IMR-90 (cell line): ENCODE results near the gene MTUS2. TPM values are rescaled to one million over a fixed set of nuclear protein-coding genes. Genes with fewer than 3 reads are reported as not detected.

Experiments
- ATAC-seq: fragments of 200-7000 bp; cut with Tn5 transposase; 2 replicates; pipeline ENCODE4 v1.9.1; 2020; ENCODE audit warnings: low read depth, mild to moderate bottlenecking, moderate library complexity
- BruUV-seq: library from RNA; stranded (reverse); fragments of 400-500 nt; replicated peaks from 2 replicates; lab custom pipeline; 2021; lab: Mats Ljungman, UMichigan
- CTCF ChIA-PET: fragments of 300-600 bp; formaldehyde crosslinking; extraction: SDS; loops from one replicate; lab custom pipeline; 2021; ENCODE audit warnings: antibody characterized with exemption; lab: Yijun Ruan, JAX
- POLR2A ChIA-PET: fragments of 300-600 bp; sonication (Branson Sonifier 250); formaldehyde crosslinking; loops from one replicate; lab custom pipeline; 2022; ENCODE audit warnings: antibody characterized with exemption; ENCODE audit not compliant: unreplicated experiment; lab: Charles Lee
- DNase-seq: peaks from one replicate; pipeline ENCODE4 v3.0.0; 2013
- H2AFZ ChIP-seq: replicated peaks from 2 replicates; pipeline ENCODE3; 2013; ENCODE audit warnings: low read length, mild to moderate bottlenecking; ENCODE audit not compliant: poor library complexity
- H2AK5ac ChIP-seq: 2 replicates; pipeline ENCODE4 v1.6.1; 2013; ENCODE audit warnings: low read depth, low read length, inconsistent platforms
- H2AK9ac ChIP-seq: replicated peaks from 2 replicates; pipeline ENCODE3; 2013; ENCODE audit warnings: mild to moderate bottlenecking, low read depth, low read length, moderate library complexity; ENCODE audit not compliant: poor library complexity
- H2BK120ac ChIP-seq: 2 replicates; pipeline ENCODE4 v1.6.1; 2013; ENCODE audit warnings: low read depth, low read length, inconsistent platforms
- H2BK15ac ChIP-seq: 3 replicates; pipeline ENCODE4 v1.6.1; 2013; ENCODE audit warnings: low read depth, low read length, inconsistent platforms
- H2BK20ac ChIP-seq: 2 replicates; pipeline ENCODE4 v1.6.1; 2013; ENCODE audit warnings: low read depth, mild to moderate bottlenecking, inconsistent platforms, low read length, moderate library complexity
- H2BK5ac ChIP-seq: 2 replicates; pipeline ENCODE4 v1.6.1; 2013; ENCODE audit warnings: mild to moderate bottlenecking, low read depth, low read length, inconsistent platforms; ENCODE audit not compliant: poor library complexity, severe bottlenecking
- H3K14ac ChIP-seq: replicated peaks from 2 replicates; pipeline ENCODE4 v1.6.1; 2013; ENCODE audit warnings: low read depth, low read length, inconsistent platforms
- H3K18ac ChIP-seq: 2 replicates; pipeline ENCODE4 v1.6.1; 2013; ENCODE audit warnings: low read depth, low read length, control low read depth
- H3K23ac ChIP-seq: 2 replicates; pipeline ENCODE4 v1.6.1; 2013; ENCODE audit warnings: low read depth, low read length, inconsistent platforms
- H3K27ac ChIP-seq: 2 replicates; pipeline ENCODE4 v1.5.1; 2013; ENCODE audit warnings: mild to moderate bottlenecking, control low read depth, low read length; ENCODE audit not compliant: insufficient read depth
- H3K27me3 ChIP-seq: 2 replicates; pipeline ENCODE4 v1.6.1; 2013; ENCODE audit warnings: low read length; ENCODE audit not compliant: control insufficient read depth, insufficient read depth
- H3K36me3 ChIP-seq: 2 replicates; pipeline ENCODE4 v1.6.1; 2013; ENCODE audit warnings: low read length, mixed read lengths; ENCODE audit not compliant: control insufficient read depth, insufficient read depth
- H3K4ac ChIP-seq: 2 replicates; pipeline ENCODE4 v1.6.1; 2013; ENCODE audit warnings: low read depth, low read length, inconsistent platforms
- H3K4me1 ChIP-seq: 2 replicates; pipeline ENCODE4 v1.6.1; 2013; ENCODE audit warnings: low read length, mixed read lengths; ENCODE audit not compliant: control insufficient read depth, insufficient read depth
- H3K4me2 ChIP-seq: 2 replicates; pipeline ENCODE4 v1.6.1; 2013; ENCODE audit warnings: low read depth, mild to moderate bottlenecking, control low read depth, low read length, moderate library complexity
- H3K4me3 ChIP-seq: 2 replicates; pipeline ENCODE4 v1.5.1; 2013; ENCODE audit warnings: low read depth, mild to moderate bottlenecking, control low read depth, low read length, moderate library complexity; ENCODE audit not compliant: insufficient read depth
- H3K56ac ChIP-seq: 2 replicates; pipeline ENCODE4 v1.6.1; 2013; ENCODE audit warnings: low read length, inconsistent platforms; ENCODE audit not compliant: insufficient read depth; ENCODE audit errors: extremely low read depth
- H3K79me1 ChIP-seq, 2 experiments: 2 replicates each; pipeline ENCODE4 v1.6.1; 2013; ENCODE audit warnings: low read length in 2 of 2, inconsistent platforms in 1 of 2, low read depth in 1 of 2
- H3K9ac ChIP-seq: 2 replicates; pipeline ENCODE4 v1.6.1; 2013; ENCODE audit warnings: low read depth, low read length, control low read depth
- H3K9me1 ChIP-seq: 2 replicates; pipeline ENCODE4 v1.6.1; 2013; ENCODE audit warnings: low read length, inconsistent platforms; ENCODE audit not compliant: insufficient read depth
- H3K9me3 ChIP-seq: 2 replicates; pipeline ENCODE4 v1.6.1; 2013; ENCODE audit warnings: low read length; ENCODE audit not compliant: control insufficient read depth, insufficient read depth
- H4K20me1 ChIP-seq: 2 replicates; pipeline ENCODE4 v1.6.1; 2013; ENCODE audit warnings: low read length, inconsistent platforms; ENCODE audit not compliant: insufficient read depth
- H4K5ac ChIP-seq: 2 replicates; pipeline ENCODE4 v1.6.1; 2013; ENCODE audit warnings: mild to moderate bottlenecking, low read depth, low read length, control low read depth
- H4K8ac ChIP-seq, 2 experiments: 2 replicates each; pipeline ENCODE4 v1.6.1; 2013; ENCODE audit warnings: low read depth in 2 of 2, low read length in 2 of 2, control low read depth in 1 of 2, inconsistent platforms in 1 of 2
- H4K91ac ChIP-seq: 2 replicates; pipeline ENCODE4 v1.6.1; 2013; ENCODE audit warnings: low read depth, low read length, inconsistent platforms; ENCODE audit not compliant: insufficient read depth
- CEBPB ChIP-seq: IDR thresholded peaks from 2 replicates; pipeline ENCODE4 v1.6.1; 2012; ENCODE audit warnings: low read depth, low read length, improper control_type of control experiment
- SMC3 ChIP-seq: fragments of 150-350 bp; IDR thresholded peaks from 2 replicates; pipeline ENCODE4 v1.6.1; 2016; ENCODE audit warnings: low read depth, mild to moderate bottlenecking, antibody characterized with exemption, low read length, moderate library complexity
- WGBS, 2 experiments: methylation state at CpG; one replicate each; pipeline versions ENCODE4 v1.1.5 to v1.1.7; 2013; ENCODE audit warnings: missing lambda C conversion rate in 2 of 2; ENCODE audit not compliant: insufficient read length in 1 of 2; ENCODE audit errors: extremely low coverage in 2 of 2; 5-methylcytosine and 5-hydroxymethylcytosine counted together
- dilution Hi-C: fragments of 300-500 bp; cut with HindIII; formaldehyde crosslinking; loops from one replicate; pipeline ENCODE4 v1.14.3; 2018; ENCODE audit warnings: low sequenced_read_pairs; ENCODE audit not compliant: unreplicated experiment
- in situ Hi-C: fragments of 300-500 bp; cut with MboI; formaldehyde crosslinking; loops from 3 replicates; pipeline ENCODE4 v1.14.3; 2019; ENCODE audit warnings: low sequenced_read_pairs, inconsistent platforms, mixed read lengths
- intact Hi-C: fragments of 100-400 bp; cut with micrococcal nuclease; formaldehyde crosslinking; loops from 2 replicates; pipeline ENCODE4 v1.10.0; 2022
- polyA plus RNA-seq, 3 experiments: library from polyadenylated mRNA; depleted of rRNA; stranded (reverse); fragments of >200 nt; gene quantifications; 2 replicates each; pipeline ENCODE4 v1.2.3, GENCODE V29; 2012; ENCODE audit warnings: low replicate concordance in 1 of 3
- total RNA-seq: library from RNA; depleted of rRNA; stranded (reverse); fragments of >200 nt; gene quantifications from 2 replicates; pipeline ENCODE4 v1.2.3, GENCODE V29; 2012

The MTUS2 gene
- total and polyA plus RNA-seq, 2 of the 4 experiments (the other 2 are of a cell fraction): under 0.01 to 0.02 TPM

GRCh38 chr13:28794396-28794795 is 25.7 kb upstream of the MTUS2 start:
- ATAC-seq: no peak

More at GRCh38 chr13:28794396-28794795, 25.7 kb upstream of the MTUS2 start:
- H3K14ac ChIP-seq: no peak overlapping the region
- H2BK5ac ChIP-seq: no peak overlapping the region
- no peak overlapping the region for H4K8ac ChIP-seq
- no peak for DNase-seq
- H2AFZ ChIP-seq: no peak overlapping the region
- no peaks in the 10 kb centered on the region for H3K79me1 ChIP-seq
- 0 out of 2 replicates have a peak, but pooled peaks have one; percentile 20 for TF ChIP-seq CEBPB
- no peak for TF ChIP-seq SMC3
- intact Hi-C loops (loop anchor here (5.0 to 10.0 kb wide), 2 partner anchors 42 to 260 kb away; no protein-coding TSS in a partner anchor), dilution Hi-C loops (no loop called here), in situ Hi-C loops (loop anchor here (10.0 kb wide), 1 partner anchor 470 kb away; no protein-coding TSS in a partner anchor)
- POLR2A ChIA-PET: no interaction called here
- no peak overlapping the region for H4K5ac ChIP-seq
- H3K4ac ChIP-seq: no peak overlapping the region
- H4K20me1 ChIP-seq: no peaks in the 10 kb centered on the region
- H2AK9ac ChIP-seq: no peak overlapping the region
- no peak overlapping the region for H2BK20ac ChIP-seq
- no peak overlapping the region for H3K18ac ChIP-seq
- no peak overlapping the region for H3K56ac ChIP-seq
- H3K27me3 ChIP-seq: peaks cover 14% of the 10 kb centered on the region
- H2BK120ac ChIP-seq: no peak overlapping the region
- no peak overlapping the region for H3K4me2 ChIP-seq
- H4K91ac ChIP-seq: no peak overlapping the region
- H3K36me3 ChIP-seq: no peaks in the 10 kb centered on the region
- H3K4me3 ChIP-seq: no peak overlapping the region
- H3K4me1 ChIP-seq: no peaks in the 10 kb centered on the region
- no peaks in the 10 kb centered on the region for H3K9me1 ChIP-seq
- H3K9me3 ChIP-seq: no peaks in the 10 kb centered on the region
- no peak overlapping the region for H2BK15ac ChIP-seq
- H3K9ac ChIP-seq: no peak overlapping the region
- H2AK5ac ChIP-seq: no peak overlapping the region
- CTCF ChIA-PET: no interaction called here
- 100% methylated on average over 1 of the region's 6 CpGs; no CpG with 5 or more reads in 1 of the 2 experiments for WGBS, 2 experiments
- H3K23ac ChIP-seq: no peak overlapping the region
- no peak overlapping the region for H3K27ac ChIP-seq
- no TSS peak for BruUV-seq
